H9 (cell line): ENCODE data around the gene HLA-DMA. TPM values are rescaled to one million over a fixed set of nuclear protein-coding genes. Genes with fewer than 3 reads are reported as not detected.
A peak's percentile ranks its signal among the peaks of the same experiment; 100 is the strongest.

Source experiments
- DNase-seq: peaks from one replicate; pipeline ENCODE4 v3.0.0-alpha.2; 2017
- H2AFZ ChIP-seq: one replicate; pipeline ENCODE4 v1.6.1; 2013; ENCODE audit warnings: mild to moderate bottlenecking, low read length, control low read depth, moderate library complexity
- H2AK5ac ChIP-seq: 2 replicates; pipeline ENCODE4 v1.6.1; 2013; ENCODE audit warnings: low read length, control low read depth, mixed read lengths; ENCODE audit not compliant: insufficient read length
- H2BK120ac ChIP-seq: one replicate; pipeline ENCODE4 v1.6.1; 2013; ENCODE audit warnings: low read depth, mild to moderate bottlenecking, low read length, control low read depth, inconsistent platforms; ENCODE audit not compliant: poor library complexity, severe bottlenecking
- H2BK12ac ChIP-seq: 2 replicates; pipeline ENCODE4 v1.6.1; 2013; ENCODE audit warnings: low read length, control low read depth, mixed read lengths, low read depth; ENCODE audit not compliant: insufficient read length
- H2BK15ac ChIP-seq: 2 replicates; pipeline ENCODE4 v1.6.1; 2013; ENCODE audit warnings: low read depth, low read length, control low read depth
- H2BK20ac ChIP-seq: one replicate; pipeline ENCODE4 v1.6.1; 2013; ENCODE audit warnings: low read depth, mild to moderate bottlenecking, low read length, control low read depth, inconsistent platforms; ENCODE audit not compliant: poor library complexity, severe bottlenecking
- H2BK5ac ChIP-seq: 2 replicates; pipeline ENCODE4 v1.6.1; 2013; ENCODE audit warnings: low read length, control low read depth, mixed read lengths; ENCODE audit not compliant: insufficient read length
- H3K14ac ChIP-seq: 2 replicates; pipeline ENCODE4 v1.6.1; 2013; ENCODE audit warnings: low read length, control low read depth; ENCODE audit not compliant: insufficient read depth
- H3K18ac ChIP-seq: 2 replicates; pipeline ENCODE4 v1.6.1; 2013; ENCODE audit warnings: low read depth, mild to moderate bottlenecking, mixed read lengths, low read length, control low read depth; ENCODE audit not compliant: insufficient read length
- H3K23ac ChIP-seq: 2 replicates; pipeline ENCODE4 v1.6.1; 2013; ENCODE audit warnings: low read length, control low read depth, mixed read lengths, low read depth; ENCODE audit not compliant: insufficient read length
- H3K23me2 ChIP-seq: 2 replicates; pipeline ENCODE4 v1.6.1; 2013; ENCODE audit warnings: low read depth, mild to moderate bottlenecking, mixed read lengths, low read length, control low read depth; ENCODE audit not compliant: insufficient read length, poor library complexity, severe bottlenecking
- H3K27ac ChIP-seq: 2 replicates; pipeline ENCODE4 v1.5.1; 2013; ENCODE audit warnings: low read length, control low read depth, mixed read lengths, low read depth; ENCODE audit not compliant: insufficient read length
- H3K27me3 ChIP-seq: 2 replicates; pipeline ENCODE4 v1.6.1; 2013; ENCODE audit warnings: low read length, control low read depth, inconsistent platforms; ENCODE audit not compliant: insufficient read depth
- H3K4ac ChIP-seq: 2 replicates; pipeline ENCODE4 v1.6.1; 2013; ENCODE audit warnings: low read depth, mild to moderate bottlenecking, control low read depth, inconsistent platforms, low read length, moderate library complexity
- H3K4me1 ChIP-seq: 2 replicates; pipeline ENCODE4 v1.6.1; 2013; ENCODE audit warnings: low read length, control low read depth, inconsistent platforms; ENCODE audit not compliant: insufficient read depth
- H3K4me2 ChIP-seq: 2 replicates; pipeline ENCODE4 v1.6.1; 2013; ENCODE audit warnings: low read length, control low read depth, mixed read lengths; ENCODE audit not compliant: insufficient read length, insufficient read depth
- H3K56ac ChIP-seq: 2 replicates; pipeline ENCODE4 v1.6.1; 2013; ENCODE audit warnings: low read depth, mild to moderate bottlenecking, mixed read lengths, low read length, control low read depth; ENCODE audit not compliant: insufficient read length
- H3K79me1 ChIP-seq: 2 replicates; pipeline ENCODE4 v1.6.1; 2013; ENCODE audit warnings: low read depth, mild to moderate bottlenecking, moderate library complexity, low read length, control low read depth, inconsistent platforms; ENCODE audit not compliant: insufficient read depth, poor library complexity, severe bottlenecking
- H3K79me2 ChIP-seq: 2 replicates; pipeline ENCODE4 v1.6.1; 2013; ENCODE audit warnings: low read length, control low read depth, inconsistent platforms; ENCODE audit not compliant: insufficient read depth
- H3K9ac ChIP-seq: 2 replicates; pipeline ENCODE4 v1.6.1; 2013; ENCODE audit warnings: low read length, control low read depth, mixed read lengths; ENCODE audit not compliant: insufficient read length; ENCODE audit errors: extremely low read depth
- H3K9me3 ChIP-seq: one replicate; pipeline ENCODE4 v1.6.1; 2013; ENCODE audit warnings: low read depth, low read length, inconsistent platforms; ENCODE audit not compliant: control insufficient read depth
- H3T11ph ChIP-seq: one replicate; pipeline ENCODE4 v1.6.1; 2013; ENCODE audit warnings: mild to moderate bottlenecking, low read length, control low read depth, inconsistent platforms
- H4K20me1 ChIP-seq: one replicate; pipeline ENCODE4 v1.6.1; 2013; ENCODE audit not compliant: control insufficient read depth, insufficient read length, insufficient read depth
- H4K5ac ChIP-seq: 2 replicates; pipeline ENCODE4 v1.6.1; 2013; ENCODE audit warnings: low read depth, mild to moderate bottlenecking, mixed read lengths, low read length, control low read depth; ENCODE audit not compliant: insufficient read length
- H4K8ac ChIP-seq: replicated peaks from 2 replicates; pipeline ENCODE4 v1.6.1; 2013; ENCODE audit warnings: low read length, control low read depth, mixed read lengths, low read depth; ENCODE audit not compliant: insufficient read length
- H4K91ac ChIP-seq: 2 replicates; pipeline ENCODE4 v1.6.1; 2013; ENCODE audit warnings: low read depth, mild to moderate bottlenecking, moderate library complexity, mixed read lengths, low read length, control low read depth; ENCODE audit not compliant: insufficient read length
- H3K27ac Mint-ChIP-seq, 3 experiments: 2 replicates in 2 of 3; 3 replicates in 1 of 3; pipeline ENCODE4 v1.8.0; 2020 to 2021; ENCODE audit warnings: mixed read lengths in 3 of 3, mild to moderate bottlenecking in 1 of 3, moderate library complexity in 1 of 3
- H3K27me3 Mint-ChIP-seq: 2 replicates; pipeline ENCODE4 v1.8.0; 2021; ENCODE audit warnings: low read depth, mild to moderate bottlenecking, moderate library complexity, mixed read lengths
- H3K36me3 Mint-ChIP-seq, 3 experiments: 2 replicates in 2 of 3; 3 replicates in 1 of 3; pipeline ENCODE4 v1.8.0; 2020 to 2021; ENCODE audit warnings: low read depth in 3 of 3, mixed read lengths in 3 of 3; ENCODE audit not compliant: insufficient read depth in 1 of 3
- H3K4me1 Mint-ChIP-seq, 2 experiments: 2 replicates each; pipeline ENCODE4 v1.8.0; 2020; ENCODE audit warnings: mixed read lengths in 2 of 2
- H3K4me3 Mint-ChIP-seq, 2 experiments: 2 replicates in 1 of 2; 3 replicates in 1 of 2; pipeline ENCODE4 v1.8.0; 2020 to 2021; ENCODE audit warnings: mild to moderate bottlenecking in 2 of 2, mixed read lengths in 2 of 2, moderate library complexity in 1 of 2
- H3K9me3 Mint-ChIP-seq, 2 experiments: 2 replicates in 1 of 2; 3 replicates in 1 of 2; pipeline ENCODE4 v1.8.0; 2020; ENCODE audit warnings: mild to moderate bottlenecking in 2 of 2, mixed read lengths in 2 of 2, moderate library complexity in 1 of 2
- CTCF ChIP-seq: fragments of 200-600 bp; sonication (generic); conservative IDR thresholded peaks from 3 replicates; pipeline ENCODE4 v1.8.0; 2021; ENCODE audit warnings: antibody characterized with exemption, mild to moderate bottlenecking
- WGBS: extraction: QIAGEN DNeasy Blood & Tissue Kit; methylation state at CpG from one replicate; pipeline ENCODE4 v1.1.7; 2013; ENCODE audit warnings: missing lambda C conversion rate, low lambda C conversion rate, mixed read lengths; ENCODE audit not compliant: insufficient read length; ENCODE audit errors: extremely low coverage; 5-methylcytosine and 5-hydroxymethylcytosine counted together
- total RNA-seq: library from RNA; stranded (reverse); gene quantifications from 2 replicates; pipeline ENCODE4 v1.2.1, GENCODE V29; 2021

HLA-DMA gene
- total RNA-seq, 1 experiment from 2014 or later, result 7.5 TPM

- H2AK5ac ChIP-seq, result no peak overlapping the region
- H3K4me1 ChIP-seq, result no peaks in the 10 kb centered on the region
- H3K9me3 ChIP-seq, result no peaks in the 10 kb centered on the region
- H3K14ac ChIP-seq, result no peak overlapping the region
- no peaks in the 10 kb centered on the region for H3K79me2 ChIP-seq
- no peak overlapping the region for H4K5ac ChIP-seq
- H2BK15ac ChIP-seq, result no peak overlapping the region
- Mint-ChIP-seq H3K27ac (peak overlapping the region in 1 of 3 experiments; percentile 69; a peak in 4 of 7 replicates), H3K27me3 (peaks cover 11% of the 10 kb centered on the region), H3K4me1 (peaks cover 9 to 12% of the 10 kb centered on the region in 2 experiments), H3K36me3 (no peaks in the 10 kb centered on the region), H3K4me3 (no peak overlapping the region), H3K9me3 (no peaks in the 10 kb centered on the region)
- H3K56ac ChIP-seq, result no peak overlapping the region
- no peak overlapping the region for H3K18ac ChIP-seq
- no peak overlapping the region for H4K8ac ChIP-seq
- H4K91ac ChIP-seq, result no peak overlapping the region
- H3K4ac ChIP-seq, result no peak overlapping the region
- H2BK20ac ChIP-seq, result no peak overlapping the region
- no peak overlapping the region for H2BK12ac ChIP-seq
- no peak overlapping the region for H3K23ac ChIP-seq
- H3K27me3 ChIP-seq, result no peaks in the 10 kb centered on the region
- H2BK5ac ChIP-seq, result no peak overlapping the region
- WGBS, result no CpG with 5 or more reads among the region's 7 CpGs
- peaks cover 2% of the 10 kb centered on the region for H4K20me1 ChIP-seq
- H2AFZ ChIP-seq, result peak overlapping the region; percentile 87
- H2BK120ac ChIP-seq, result no peak overlapping the region
- no peak overlapping the region for H3K9ac ChIP-seq
- no peak for DNase-seq
- no peak for TF ChIP-seq CTCF
- H3K4me2 ChIP-seq, result peak overlapping the region; percentile 43
- no peaks in the 10 kb centered on the region for H3K23me2 ChIP-seq
- no peak overlapping the region for H3K27ac ChIP-seq
- H3K79me1 ChIP-seq, result no peaks in the 10 kb centered on the region
- H3T11ph ChIP-seq, result no peak overlapping the region
Measured at GRCh38 chr6:32941214-32941768, 11.6 kb downstream of the HLA-DMA start.
